OCI-LY1 (cell line): Measurements from ENCODE around the gene NKTR.

Experiments used
- H2AFZ ChIP-seq: fragments of 200-600 bp; sonication (generic), shearing (Covaris generic); 2 replicates; pipeline ENCODE4 v1.6.0; 2014; ENCODE audit warnings: antibody characterized with exemption, mild to moderate bottlenecking, low read length
- H3F3A ChIP-seq: fragments of 200-600 bp; sonication (generic), shearing (Covaris generic); 2 replicates; pipeline ENCODE4 v1.6.0; 2014; ENCODE audit warnings: mild to moderate bottlenecking, antibody characterized with exemption, low read length, moderate library complexity; ENCODE audit not compliant: insufficient read depth
- H3K27ac ChIP-seq: fragments of 200-600 bp; sonication (generic); 2 replicates; pipeline ENCODE4 v1.5.1; 2014; ENCODE audit warnings: low read length, mixed run types, mild to moderate bottlenecking, low read depth; ENCODE audit not compliant: poor library complexity, severe bottlenecking
- H3K27me3 ChIP-seq: fragments of 200-600 bp; sonication (generic); 2 replicates; pipeline ENCODE4 v1.6.0; 2014; ENCODE audit warnings: antibody characterized with exemption, mild to moderate bottlenecking, low read length, moderate library complexity; ENCODE audit not compliant: insufficient read depth
- H3K36me3 ChIP-seq: fragments of 200-600 bp; sonication (generic); 2 replicates; pipeline ENCODE4 v1.6.1; 2014; ENCODE audit warnings: mild to moderate bottlenecking, antibody characterized with exemption, low read length, moderate library complexity, mixed read lengths; ENCODE audit not compliant: insufficient read depth
- H3K4me1 ChIP-seq: fragments of 200-600 bp; sonication (generic); 2 replicates; pipeline ENCODE4 v1.5.1; 2014; ENCODE audit warnings: mild to moderate bottlenecking, low read length, moderate library complexity; ENCODE audit not compliant: insufficient read depth, severe bottlenecking
- H3K4me2 ChIP-seq: fragments of 200-600 bp; sonication (generic), shearing (Covaris generic); 2 replicates; pipeline ENCODE4 v1.6.1; 2014; ENCODE audit warnings: low read length
- H3K4me3 ChIP-seq: fragments of 200-600 bp; sonication (generic); 2 replicates; pipeline ENCODE4 v1.5.1; 2014; ENCODE audit warnings: low read length, low read depth, mild to moderate bottlenecking, mixed read lengths; ENCODE audit not compliant: poor library complexity, severe bottlenecking
- H3K79me2 ChIP-seq: fragments of 200-600 bp; shearing (Covaris generic); 2 replicates; pipeline ENCODE4 v1.6.1; 2016; ENCODE audit warnings: mixed run types, low read length, mixed read lengths; ENCODE audit not compliant: insufficient read depth
- H3K9ac ChIP-seq: fragments of 200-600 bp; sonication (generic), shearing (Covaris generic); 2 replicates; pipeline ENCODE4 v1.6.1; 2014; ENCODE audit warnings: mild to moderate bottlenecking, low read length, mixed read lengths
- H3K9me2 ChIP-seq: fragments of 200-600 bp; sonication (generic), shearing (Covaris generic); 2 replicates; pipeline ENCODE4 v1.6.1; 2014; ENCODE audit warnings: low read depth, mild to moderate bottlenecking, low read length, mixed read lengths
- H3K9me3 ChIP-seq: fragments of 200-600 bp; shearing (Covaris generic); 2 replicates; pipeline ENCODE4 v1.6.1; 2014; ENCODE audit warnings: low read length, mixed read lengths
- H4K20me1 ChIP-seq: fragments of 200-600 bp; sonication (generic), shearing (Covaris generic); 2 replicates; pipeline ENCODE4 v1.6.0; 2016; ENCODE audit warnings: mild to moderate bottlenecking, low read length; ENCODE audit not compliant: insufficient read depth
- CTCF ChIP-seq: fragments of 200-600 bp; sonication (generic), shearing (Covaris generic); IDR thresholded peaks from 2 replicates; pipeline ENCODE4 v1.5.1; 2017; ENCODE audit warnings: mild to moderate bottlenecking, antibody characterized with exemption, low read length, moderate library complexity, mixed read lengths
- EZH2 ChIP-seq: fragments of 200-600 bp; sonication (generic), shearing (Covaris generic); IDR thresholded peaks from 2 replicates; pipeline ENCODE4 v1.8.0; 2017; ENCODE audit warnings: borderline replicate concordance, mixed run types, mild to moderate bottlenecking, antibody characterized with exemption, low read length, moderate library complexity, mixed read lengths

The NKTR gene

GRCh38 chr3:42670051-42670576 lies 69.6 kb downstream of the NKTR start:
- H3K36me3 ChIP-seq = no peaks in the 10 kb centered on the region
- no peaks in the 10 kb centered on the region for H3F3A ChIP-seq
- no peaks in the 10 kb centered on the region for H3K4me1 ChIP-seq
- H3K27ac ChIP-seq = no peak overlapping the region
- H2AFZ ChIP-seq = no peak overlapping the region
- no peak overlapping the region for H3K9ac ChIP-seq
- H3K4me3 ChIP-seq = no peak overlapping the region
- H3K4me2 ChIP-seq = no peak overlapping the region
- H3K27me3 ChIP-seq = no peaks in the 10 kb centered on the region
- H3K9me2 ChIP-seq = no peaks in the 10 kb centered on the region
- no peaks in the 10 kb centered on the region for H3K9me3 ChIP-seq
- no peaks in the 10 kb centered on the region for H3K79me2 ChIP-seq
- H4K20me1 ChIP-seq = no peaks in the 10 kb centered on the region
- TF ChIP-seq EZH2 (no peak), CTCF (no peak)

- Histone ChIP-seq H3K4me1 (no peaks in the 10 kb centered on the region), H3K36me3 (no peaks in the 10 kb centered on the region; the same call in 1 of the 2 replicates), H3K27ac (no peak overlapping the region), H3K27me3 (no peaks in the 10 kb centered on the region), H3K4me2 (no peak overlapping the region), H3K4me3 (no peak overlapping the region), H3K9ac (no peak overlapping the region), H3F3A (no peaks in the 10 kb centered on the region), H2AFZ (no peak overlapping the region), H3K9me2 (no peaks in the 10 kb centered on the region), H3K79me2 (no peaks in the 10 kb centered on the region), H4K20me1 (no peaks in the 10 kb centered on the region), H3K9me3 (no peaks in the 10 kb centered on the region)
- TF ChIP-seq EZH2 (no peak), CTCF (no peak)
Observed at GRCh38 chr3:42670670-42671069, 70.2 kb downstream of the NKTR start.

- H3K4me3 ChIP-seq = no peak overlapping the region
- no peaks in the 10 kb centered on the region for H3K9me2 ChIP-seq
- H2AFZ ChIP-seq = no peak overlapping the region
- TF ChIP-seq CTCF (no peak), EZH2 (no peak)
- no peaks in the 10 kb centered on the region for H3K27me3 ChIP-seq
- H3K9me3 ChIP-seq = no peaks in the 10 kb centered on the region
- H3K9ac ChIP-seq = no peak overlapping the region
- H3K27ac ChIP-seq = no peak overlapping the region
- no peaks in the 10 kb centered on the region; the same call in 1 of the 2 replicates for H3K36me3 ChIP-seq
- no peak overlapping the region for H3K4me2 ChIP-seq
- no peaks in the 10 kb centered on the region for H4K20me1 ChIP-seq
- H3K79me2 ChIP-seq = no peaks in the 10 kb centered on the region
- H3K4me1 ChIP-seq = no peaks in the 10 kb centered on the region
- H3F3A ChIP-seq = no peaks in the 10 kb centered on the region
Observed at GRCh38 chr3:42672515-42672914, 72.0 kb downstream of the NKTR start.
